K562 (cell line): ENCODE results near the gene BGLAP. TPM values are rescaled to one million over a fixed set of nuclear protein-coding genes. Genes with fewer than 3 reads are reported as not detected.

Experiments used
- ATAC-seq: fragments of 200-7000 bp; cut with Tn5 transposase; 3 replicates; pipeline ENCODE4 v1.9.1; 2020; ENCODE audit warnings: moderate library complexity
- BruUV-seq: library from RNA; stranded (reverse); fragments of 400-500 nt; replicated peaks from 2 replicates; lab custom pipeline; 2021; lab: Mats Ljungman, UMichigan
- CTCF ChIA-PET: fragments of 300-600 bp; formaldehyde crosslinking; extraction: SDS; loops from one replicate; lab custom pipeline; 2021; ENCODE audit warnings: low intra/inter-chr PET ratio; lab: Yijun Ruan, JAX
- POLR2A ChIA-PET: fragments of 300-600, 350-650 bp; sonication (Branson Sonifier 250); formaldehyde crosslinking; extraction: SDS; loops from one replicate; lab custom pipeline; 2021; ENCODE audit warnings: antibody characterized with exemption, inconsistent platforms; lab: Yijun Ruan, JAX
- DNase-seq, 4 experiments: peaks; one replicate each; pipeline versions ENCODE4 v3.0.0 to v3.0.0-alpha.2; 2011 to 2018; ENCODE audit warnings: low spot score in 3 of 4, mixed read lengths in 3 of 4; ENCODE audit errors: extremely low read depth in 1 of 4
- FAIRE-seq: peaks from 2 replicates; lab custom pipeline; 2011; peaks lifted over from hg19 to GRCh38; lab: Jason Lieb, UNC
- H2AFZ ChIP-seq: 2 replicates; pipeline ENCODE4 v1.6.0; 2011; ENCODE audit warnings: low read depth, low read length, control low read depth, inconsistent platforms
- H3K27ac ChIP-seq: fragments of 200-600 bp; 3 replicates; pipeline ENCODE4 v1.8.0; 2011; ENCODE audit warnings: low read depth, mild to moderate bottlenecking, control low read depth, inconsistent platforms, low read length, moderate library complexity, mixed read lengths; ENCODE audit errors: extremely low read depth
- H3K27me3 ChIP-seq, 2 experiments: fragments of 300-600 bp in 1 of 2; 2 replicates in 1 of 2; 3 replicates in 1 of 2; pipeline versions ENCODE4 v1.6.0 to v1.8.0; 2011; ENCODE audit warnings: inconsistent platforms in 2 of 2, low read length in 2 of 2, mild to moderate bottlenecking in 1 of 2, mixed read lengths in 1 of 2, moderate library complexity in 1 of 2; ENCODE audit not compliant: control insufficient read depth in 2 of 2, insufficient read depth in 2 of 2
- H3K36me3 ChIP-seq: fragments of 300-600 bp; 3 replicates; pipeline ENCODE4 v1.8.0; 2011; ENCODE audit warnings: mild to moderate bottlenecking, low read length, inconsistent platforms; ENCODE audit not compliant: control insufficient read depth, insufficient read depth
- H3K4me1 ChIP-seq, 2 experiments: fragments of 200-600 bp in 1 of 2; replicated peaks in 1 of 2; 2 replicates in 1 of 2; 3 replicates in 1 of 2; pipeline versions ENCODE4 v1.5.1 to v1.8.0; 2011; ENCODE audit warnings: inconsistent platforms in 2 of 2, low read length in 2 of 2, mild to moderate bottlenecking in 1 of 2, mixed read lengths in 1 of 2, moderate library complexity in 1 of 2; ENCODE audit not compliant: control insufficient read depth in 2 of 2, insufficient read depth in 2 of 2
- H3K4me2 ChIP-seq: 2 replicates; pipeline ENCODE4 v1.6.1; 2011; ENCODE audit warnings: low read length, control low read depth, inconsistent platforms, mixed read lengths; ENCODE audit not compliant: insufficient read depth
- H3K4me3 ChIP-seq: fragments of 200-600 bp; sonication (generic), shearing (Covaris generic); 2 replicates; pipeline ENCODE4 v1.5.1; 2016; ENCODE audit warnings: control low read depth, inconsistent platforms
- H3K79me2 ChIP-seq: fragments of 200-600 bp; 3 replicates; pipeline ENCODE4 v1.8.0; 2011; ENCODE audit warnings: low read length, inconsistent platforms; ENCODE audit not compliant: control insufficient read depth, insufficient read depth
- H3K9ac ChIP-seq, 2 experiments: 2 replicates each; pipeline versions ENCODE4 v1.6.0 to v1.6.1; 2011; ENCODE audit warnings: low read depth in 2 of 2, low read length in 2 of 2, control low read depth in 1 of 2, inconsistent platforms in 1 of 2, mild to moderate bottlenecking in 1 of 2, mixed read lengths in 1 of 2; ENCODE audit not compliant: insufficient read depth in 1 of 2
- H3K9me1 ChIP-seq: one replicate; pipeline ENCODE4 v1.6.0; 2011; ENCODE audit warnings: inconsistent platforms, mild to moderate bottlenecking, low read length, moderate library complexity; ENCODE audit not compliant: control insufficient read depth, insufficient read depth
- H3K9me3 ChIP-seq: replicated peaks from 2 replicates; pipeline ENCODE4 v1.5.1; 2011; ENCODE audit warnings: low read depth, low read length, inconsistent platforms; ENCODE audit not compliant: control insufficient read depth, insufficient read depth
- H4K20me1 ChIP-seq: replicated peaks from 2 replicates; pipeline ENCODE4 v1.6.1; 2011; ENCODE audit warnings: low read length, inconsistent platforms, mixed read lengths; ENCODE audit not compliant: control insufficient read depth, insufficient read depth
- C11orf30 ChIP-seq: fragments of 450-650 bp; IDR thresholded peaks from 2 replicates; pipeline ENCODE4 v1.6.1; 2016; ENCODE audit warnings: low read depth, mild to moderate bottlenecking
- CBFB ChIP-seq: sonication (generic); formaldehyde crosslinking; IDR thresholded peaks from 2 replicates; pipeline ENCODE4 v1.4.0; 2020; ENCODE audit warnings: mild to moderate bottlenecking, missing genetic modification reagents
- ID3 ChIP-seq, 2 experiments: fragments of 250-450 bp in 1 of 2; fragments of 450-650 bp in 1 of 2; sonication (Bioruptor Pico) in 1 of 2; IDR thresholded peaks; 2 replicates each; pipeline versions ENCODE4 v1.6.1 to v1.8.0; 2016 to 2021; ENCODE audit warnings: mild to moderate bottlenecking in 2 of 2, moderate library complexity in 2 of 2, missing compliant biosample characterization in 1 of 2, missing genetic modification characterization in 1 of 2
- MAFG ChIP-seq: fragments of 450-650 bp; conservative IDR thresholded peaks from 2 replicates; pipeline ENCODE4 v1.6.1; 2016; ENCODE audit warnings: missing genetic modification characterization, missing compliant biosample characterization
- MXD1 ChIP-seq: fragments of 250-450 bp; sonication (Bioruptor Pico); IDR thresholded peaks from 2 replicates; pipeline ENCODE4 v1.8.0; 2021; ENCODE audit warnings: borderline replicate concordance, mild to moderate bottlenecking, moderate library complexity; ENCODE audit not compliant: poor library complexity, severe bottlenecking
- NFE2 ChIP-seq: IDR thresholded peaks from 2 replicates; pipeline ENCODE4 v1.6.1; 2014; ENCODE audit warnings: antibody characterized with exemption, low read depth
- PHB ChIP-seq: fragments of 250-450 bp; sonication (Bioruptor Pico); IDR thresholded peaks from 2 replicates; pipeline ENCODE4 v1.5.0; 2021
- ZBTB5 ChIP-seq: fragments of 450-650 bp; IDR thresholded peaks from 2 replicates; pipeline ENCODE4 v1.6.1; 2017; ENCODE audit warnings: antibody characterized with exemption
- ZNF12 ChIP-seq: sonication (generic); formaldehyde crosslinking; IDR thresholded peaks from 2 replicates; pipeline ENCODE4 v1.4.0; 2020; ENCODE audit warnings: mild to moderate bottlenecking, missing genetic modification reagents
- ZNF316 ChIP-seq: fragments of 450-650 bp; IDR thresholded peaks from 2 replicates; pipeline ENCODE4 v1.6.1; 2016
- WGBS: fragments of 100-300 bp; shearing (Covaris generic); methylation state at CpG from one replicate; pipeline ENCODE4 v1.1.6; 2016; ENCODE audit warnings: low coverage, mixed read lengths; ENCODE audit not compliant: insufficient coverage; ENCODE audit errors: missing lambda C conversion rate; 5-methylcytosine and 5-hydroxymethylcytosine counted together
- in situ Hi-C: fragments of 300-500 bp; cut with MboI; formaldehyde crosslinking; loops from 4 replicates; pipeline ENCODE4 v1.15.0; 2018; ENCODE audit warnings: inconsistent platforms, mixed read lengths
- intact Hi-C: fragments of 100-400 bp; cut with micrococcal nuclease; formaldehyde crosslinking; loops from 2 replicates; pipeline ENCODE4 v1.14.2; 2022
- polyA plus RNA-seq, 8 experiments: library from polyadenylated mRNA; depleted of rRNA in 4 of 8; stranded (reverse) in 5 of 8; unstranded in 3 of 8; fragments of >200 nt; fragmentation: Nextera tagmentation in 2 of 8; fragmentation: Illumina TruSeq in 1 of 8; extraction: Ambion mirVana in 2 of 8; extraction: Trizol in 1 of 8; gene quantifications; 2 replicates each; pipeline versions ENCODE4 v1.2.1 to v1.2.3, GENCODE V29; 2011 to 2014; ENCODE audit warnings: inconsistent platforms in 1 of 8, missing spikeins in 1 of 8
- total RNA-seq, 7 experiments: library from RNA; depleted of rRNA in 6 of 7; stranded (reverse); fragments of >200 nt in 6 of 7; fragmentation: Illumina TruSeq in 2 of 7; extraction: Trizol in 2 of 7; gene quantifications; 2 replicates each; pipeline versions ENCODE4 v1.2.1 to v1.2.3, GENCODE V29; 2011 to 2021; ENCODE audit warnings: low replicate concordance in 1 of 7

BGLAP gene
- total and polyA plus RNA-seq, 9 of the 15 experiments (the other 6 are each of a cell fraction or from before 2014, with no cell fraction given): 0.15 to 1.4 (median 0.28) TPM; not detected in 3

- no peak for TF ChIP-seq PHB (CRISPR knock-in tag)
- TF ChIP-seq MXD1: no peak
- TF ChIP-seq MAFG (tag): peak; percentile 70
- TF ChIP-seq ID3 (CRISPR knock-in tag; IDR thresholded peaks at IDR 0.05): no peak
- no peak for TF ChIP-seq ID3 (tag; IDR thresholded peaks at IDR 0.05)
- no peak for TF ChIP-seq ZBTB5
- peak; percentile 32; the same call in 1 of the 2 replicates for TF ChIP-seq ZNF316
- peak; percentile 56; the same call in 1 of the 2 replicates for TF ChIP-seq C11orf30
- TF ChIP-seq CBFB: no peak
- TF ChIP-seq NFE2: peak; percentile 64
- TF ChIP-seq ZNF12: no peak
- Histone ChIP-seq H3K79me2 (no peaks in the 10 kb centered on the region), H3K9me1 (no peaks in the 10 kb centered on the region), H3K4me1 (peaks cover 9 to 14% of the 10 kb centered on the region in 2 experiments; a peak in 4 of 5 replicates), H3K9me3 (no peaks in the 10 kb centered on the region), H3K27me3 (no peaks in the 10 kb centered on the region), H3K4me2 (no peak overlapping the region), H4K20me1 (no peaks in the 10 kb centered on the region), H3K27ac (no peak overlapping the region), H3K9ac (no peak overlapping the region), H3K36me3 (peaks cover 31% of the 10 kb centered on the region; the same call in 2 of the 3 replicates), H3K4me3 (no peak overlapping the region), H2AFZ (no peak overlapping the region)
- WGBS: 48% methylated on average over 11 of the region's 11 CpGs
- BruUV-seq: no TSS peak
- DNase-seq: no peak
- ATAC-seq: peak; percentile 45
- POLR2A ChIA-PET: interaction anchor here (0.6 to 1.2 kb wide), 5 partner anchors 14 to 101 kb away, joined by 3 read pairs; no protein-coding TSS in a partner anchor
- intact Hi-C loops (loop anchor here (5.0 kb wide), 2 partner anchors 133 to 217 kb away; no protein-coding TSS in a partner anchor), in situ Hi-C loops (loop anchor here (5.0 kb wide), 1 partner anchor 83 kb away; no protein-coding TSS in a partner anchor)
- CTCF ChIA-PET: no interaction called here
- FAIRE-seq: no peak
These were observed 12.0 kb upstream of the BGLAP start for GRCh38 chr1:156229809-156230472.
